H9 (cell line): ENCODE data around the gene FAM20A. TPM values are rescaled to one million over a fixed set of nuclear protein-coding genes. Genes with fewer than 3 reads are reported as not detected.
A peak's percentile ranks its signal among the peaks of the same experiment; 100 is the strongest.

Experiments
- DNase-seq: peaks from one replicate; pipeline ENCODE4 v3.0.0-alpha.2; 2017
- H2AFZ ChIP-seq: one replicate; pipeline ENCODE4 v1.6.1; 2013; ENCODE audit warnings: mild to moderate bottlenecking, low read length, control low read depth, moderate library complexity
- H2AK5ac ChIP-seq: 2 replicates; pipeline ENCODE4 v1.6.1; 2013; ENCODE audit warnings: low read length, control low read depth, mixed read lengths; ENCODE audit not compliant: insufficient read length
- H2BK120ac ChIP-seq: one replicate; pipeline ENCODE4 v1.6.1; 2013; ENCODE audit warnings: low read depth, mild to moderate bottlenecking, low read length, control low read depth, inconsistent platforms; ENCODE audit not compliant: poor library complexity, severe bottlenecking
- H2BK12ac ChIP-seq: 2 replicates; pipeline ENCODE4 v1.6.1; 2013; ENCODE audit warnings: low read length, control low read depth, mixed read lengths, low read depth; ENCODE audit not compliant: insufficient read length
- H2BK15ac ChIP-seq: 2 replicates; pipeline ENCODE4 v1.6.1; 2013; ENCODE audit warnings: low read depth, low read length, control low read depth
- H2BK20ac ChIP-seq: one replicate; pipeline ENCODE4 v1.6.1; 2013; ENCODE audit warnings: low read depth, mild to moderate bottlenecking, low read length, control low read depth, inconsistent platforms; ENCODE audit not compliant: poor library complexity, severe bottlenecking
- H2BK5ac ChIP-seq: 2 replicates; pipeline ENCODE4 v1.6.1; 2013; ENCODE audit warnings: low read length, control low read depth, mixed read lengths; ENCODE audit not compliant: insufficient read length
- H3K14ac ChIP-seq: 2 replicates; pipeline ENCODE4 v1.6.1; 2013; ENCODE audit warnings: low read length, control low read depth; ENCODE audit not compliant: insufficient read depth
- H3K18ac ChIP-seq: 2 replicates; pipeline ENCODE4 v1.6.1; 2013; ENCODE audit warnings: low read depth, mild to moderate bottlenecking, mixed read lengths, low read length, control low read depth; ENCODE audit not compliant: insufficient read length
- H3K23ac ChIP-seq: 2 replicates; pipeline ENCODE4 v1.6.1; 2013; ENCODE audit warnings: low read length, control low read depth, mixed read lengths, low read depth; ENCODE audit not compliant: insufficient read length
- H3K23me2 ChIP-seq: 2 replicates; pipeline ENCODE4 v1.6.1; 2013; ENCODE audit warnings: low read depth, mild to moderate bottlenecking, mixed read lengths, low read length, control low read depth; ENCODE audit not compliant: insufficient read length, poor library complexity, severe bottlenecking
- H3K27ac ChIP-seq: 2 replicates; pipeline ENCODE4 v1.5.1; 2013; ENCODE audit warnings: low read length, control low read depth, mixed read lengths, low read depth; ENCODE audit not compliant: insufficient read length
- H3K27me3 ChIP-seq: 2 replicates; pipeline ENCODE4 v1.6.1; 2013; ENCODE audit warnings: low read length, control low read depth, inconsistent platforms; ENCODE audit not compliant: insufficient read depth
- H3K4ac ChIP-seq: 2 replicates; pipeline ENCODE4 v1.6.1; 2013; ENCODE audit warnings: low read depth, mild to moderate bottlenecking, control low read depth, inconsistent platforms, low read length, moderate library complexity
- H3K4me1 ChIP-seq: 2 replicates; pipeline ENCODE4 v1.6.1; 2013; ENCODE audit warnings: low read length, control low read depth, inconsistent platforms; ENCODE audit not compliant: insufficient read depth
- H3K4me2 ChIP-seq: 2 replicates; pipeline ENCODE4 v1.6.1; 2013; ENCODE audit warnings: low read length, control low read depth, mixed read lengths; ENCODE audit not compliant: insufficient read length, insufficient read depth
- H3K56ac ChIP-seq: 2 replicates; pipeline ENCODE4 v1.6.1; 2013; ENCODE audit warnings: low read depth, mild to moderate bottlenecking, mixed read lengths, low read length, control low read depth; ENCODE audit not compliant: insufficient read length
- H3K79me1 ChIP-seq: 2 replicates; pipeline ENCODE4 v1.6.1; 2013; ENCODE audit warnings: low read depth, mild to moderate bottlenecking, moderate library complexity, low read length, control low read depth, inconsistent platforms; ENCODE audit not compliant: insufficient read depth, poor library complexity, severe bottlenecking
- H3K79me2 ChIP-seq: 2 replicates; pipeline ENCODE4 v1.6.1; 2013; ENCODE audit warnings: low read length, control low read depth, inconsistent platforms; ENCODE audit not compliant: insufficient read depth
- H3K9ac ChIP-seq: 2 replicates; pipeline ENCODE4 v1.6.1; 2013; ENCODE audit warnings: low read length, control low read depth, mixed read lengths; ENCODE audit not compliant: insufficient read length; ENCODE audit errors: extremely low read depth
- H3K9me3 ChIP-seq: one replicate; pipeline ENCODE4 v1.6.1; 2013; ENCODE audit warnings: low read depth, low read length, inconsistent platforms; ENCODE audit not compliant: control insufficient read depth
- H3T11ph ChIP-seq: one replicate; pipeline ENCODE4 v1.6.1; 2013; ENCODE audit warnings: mild to moderate bottlenecking, low read length, control low read depth, inconsistent platforms
- H4K20me1 ChIP-seq: one replicate; pipeline ENCODE4 v1.6.1; 2013; ENCODE audit not compliant: control insufficient read depth, insufficient read length, insufficient read depth
- H4K5ac ChIP-seq: 2 replicates; pipeline ENCODE4 v1.6.1; 2013; ENCODE audit warnings: low read depth, mild to moderate bottlenecking, mixed read lengths, low read length, control low read depth; ENCODE audit not compliant: insufficient read length
- H4K8ac ChIP-seq: replicated peaks from 2 replicates; pipeline ENCODE4 v1.6.1; 2013; ENCODE audit warnings: low read length, control low read depth, mixed read lengths, low read depth; ENCODE audit not compliant: insufficient read length
- H4K91ac ChIP-seq: 2 replicates; pipeline ENCODE4 v1.6.1; 2013; ENCODE audit warnings: low read depth, mild to moderate bottlenecking, moderate library complexity, mixed read lengths, low read length, control low read depth; ENCODE audit not compliant: insufficient read length
- H3K27ac Mint-ChIP-seq, 3 experiments: 2 replicates in 2 of 3; 3 replicates in 1 of 3; pipeline ENCODE4 v1.8.0; 2020 to 2021; ENCODE audit warnings: mixed read lengths in 3 of 3, mild to moderate bottlenecking in 1 of 3, moderate library complexity in 1 of 3
- H3K27me3 Mint-ChIP-seq: 2 replicates; pipeline ENCODE4 v1.8.0; 2021; ENCODE audit warnings: low read depth, mild to moderate bottlenecking, moderate library complexity, mixed read lengths
- H3K36me3 Mint-ChIP-seq, 3 experiments: 2 replicates in 2 of 3; 3 replicates in 1 of 3; pipeline ENCODE4 v1.8.0; 2020 to 2021; ENCODE audit warnings: low read depth in 3 of 3, mixed read lengths in 3 of 3; ENCODE audit not compliant: insufficient read depth in 1 of 3
- H3K4me1 Mint-ChIP-seq, 2 experiments: 2 replicates each; pipeline ENCODE4 v1.8.0; 2020; ENCODE audit warnings: mixed read lengths in 2 of 2
- H3K4me3 Mint-ChIP-seq, 2 experiments: 2 replicates in 1 of 2; 3 replicates in 1 of 2; pipeline ENCODE4 v1.8.0; 2020 to 2021; ENCODE audit warnings: mild to moderate bottlenecking in 2 of 2, mixed read lengths in 2 of 2, moderate library complexity in 1 of 2
- H3K9me3 Mint-ChIP-seq, 2 experiments: 2 replicates in 1 of 2; 3 replicates in 1 of 2; pipeline ENCODE4 v1.8.0; 2020; ENCODE audit warnings: mild to moderate bottlenecking in 2 of 2, mixed read lengths in 2 of 2, moderate library complexity in 1 of 2
- WGBS: extraction: QIAGEN DNeasy Blood & Tissue Kit; methylation state at CpG from one replicate; pipeline ENCODE4 v1.1.7; 2013; ENCODE audit warnings: missing lambda C conversion rate, low lambda C conversion rate, mixed read lengths; ENCODE audit not compliant: insufficient read length; ENCODE audit errors: extremely low coverage; 5-methylcytosine and 5-hydroxymethylcytosine counted together
- total RNA-seq: library from RNA; stranded (reverse); gene quantifications from 2 replicates; pipeline ENCODE4 v1.2.1, GENCODE V29; 2021
- TF ChIP-seq, protein P1 (sequence below): fragments of 200-600 bp; sonication (generic); conservative IDR thresholded peaks from 3 replicates; pipeline ENCODE4 v1.8.0; 2021; ENCODE audit warnings: antibody characterized with exemption, mild to moderate bottlenecking

FAM20A gene
- total RNA-seq, 1 experiment from 2014 or later: 34.4 TPM

DNA sequence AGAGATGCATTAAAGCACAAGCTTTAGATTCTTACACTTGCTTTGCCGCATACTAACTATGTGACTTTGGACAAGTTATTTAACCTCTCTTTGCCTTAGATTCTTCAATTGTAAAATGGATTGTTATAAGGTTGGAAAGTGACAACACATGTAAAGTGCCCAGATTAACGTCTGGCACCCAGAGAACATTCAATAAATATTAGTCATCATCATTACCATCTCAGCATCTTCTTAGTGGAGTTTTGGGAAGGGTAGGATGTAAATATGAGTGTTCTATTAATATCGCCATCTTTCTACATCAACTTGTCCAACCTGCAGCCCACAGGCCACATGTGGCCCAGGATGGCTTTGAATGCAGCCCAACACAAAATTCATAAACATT is 27.4 kb upstream of the FAM20A start:
- Histone ChIP-seq H3K79me2 (no peaks in the 10 kb centered on the region), H3T11ph (no peak overlapping the region), H2BK120ac (no peak overlapping the region), H2AK5ac (no peak overlapping the region), H3K27me3 (no peaks in the 10 kb centered on the region), H2BK12ac (no peak overlapping the region), H3K4me1 (no peaks in the 10 kb centered on the region), H3K23ac (no peak overlapping the region), H3K18ac (no peak overlapping the region), H3K4ac (no peak overlapping the region), H3K23me2 (no peaks in the 10 kb centered on the region), H2AFZ (no peak overlapping the region), H3K79me1 (no peaks in the 10 kb centered on the region), H2BK20ac (no peak overlapping the region), H2BK15ac (no peak overlapping the region), H3K14ac (no peak overlapping the region), H2BK5ac (no peak overlapping the region), H3K4me2 (no peak overlapping the region), H3K9ac (no peak overlapping the region), H4K20me1 (no peaks in the 10 kb centered on the region), H3K56ac (no peak overlapping the region), H4K8ac (no peak overlapping the region), H3K9me3 (no peaks in the 10 kb centered on the region), H4K91ac (no peak overlapping the region), H3K27ac (no peak overlapping the region), H4K5ac (no peak overlapping the region)
- Mint-ChIP-seq H3K27ac (peak overlapping the region in 1 of 3 experiments; percentile 19; a peak in 1 of 7 replicates), H3K27me3 (no peaks in the 10 kb centered on the region), H3K4me1 (peaks cover 9 to 11% of the 10 kb centered on the region in 2 experiments), H3K36me3 (no peaks in the 10 kb centered on the region), H3K4me3 (no peak overlapping the region), H3K9me3 (no peaks in the 10 kb centered on the region)
- no peak for DNase-seq
- TF ChIP-seq, protein P1, sequence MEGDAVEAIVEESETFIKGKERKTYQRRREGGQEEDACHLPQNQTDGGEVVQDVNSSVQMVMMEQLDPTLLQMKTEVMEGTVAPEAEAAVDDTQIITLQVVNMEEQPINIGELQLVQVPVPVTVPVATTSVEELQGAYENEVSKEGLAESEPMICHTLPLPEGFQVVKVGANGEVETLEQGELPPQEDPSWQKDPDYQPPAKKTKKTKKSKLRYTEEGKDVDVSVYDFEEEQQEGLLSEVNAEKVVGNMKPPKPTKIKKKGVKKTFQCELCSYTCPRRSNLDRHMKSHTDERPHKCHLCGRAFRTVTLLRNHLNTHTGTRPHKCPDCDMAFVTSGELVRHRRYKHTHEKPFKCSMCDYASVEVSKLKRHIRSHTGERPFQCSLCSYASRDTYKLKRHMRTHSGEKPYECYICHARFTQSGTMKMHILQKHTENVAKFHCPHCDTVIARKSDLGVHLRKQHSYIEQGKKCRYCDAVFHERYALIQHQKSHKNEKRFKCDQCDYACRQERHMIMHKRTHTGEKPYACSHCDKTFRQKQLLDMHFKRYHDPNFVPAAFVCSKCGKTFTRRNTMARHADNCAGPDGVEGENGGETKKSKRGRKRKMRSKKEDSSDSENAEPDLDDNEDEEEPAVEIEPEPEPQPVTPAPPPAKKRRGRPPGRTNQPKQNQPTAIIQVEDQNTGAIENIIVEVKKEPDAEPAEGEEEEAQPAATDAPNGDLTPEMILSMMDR: no peak
- WGBS: no CpG with 5 or more reads among the region's 3 CpGs
